ENCODE measurements around the gene NEAT1. TPM values are rescaled to one million over a fixed set of nuclear protein-coding genes. Genes with fewer than 3 reads are reported as not detected.

NEAT1 gene
- total and polyA plus RNA-seq, 9 of the 15 experiments (the other 6 are each of a cell fraction or from before 2014, with no cell fraction given), result 20.1 to 389 (median 62.8) TPM

DNA sequence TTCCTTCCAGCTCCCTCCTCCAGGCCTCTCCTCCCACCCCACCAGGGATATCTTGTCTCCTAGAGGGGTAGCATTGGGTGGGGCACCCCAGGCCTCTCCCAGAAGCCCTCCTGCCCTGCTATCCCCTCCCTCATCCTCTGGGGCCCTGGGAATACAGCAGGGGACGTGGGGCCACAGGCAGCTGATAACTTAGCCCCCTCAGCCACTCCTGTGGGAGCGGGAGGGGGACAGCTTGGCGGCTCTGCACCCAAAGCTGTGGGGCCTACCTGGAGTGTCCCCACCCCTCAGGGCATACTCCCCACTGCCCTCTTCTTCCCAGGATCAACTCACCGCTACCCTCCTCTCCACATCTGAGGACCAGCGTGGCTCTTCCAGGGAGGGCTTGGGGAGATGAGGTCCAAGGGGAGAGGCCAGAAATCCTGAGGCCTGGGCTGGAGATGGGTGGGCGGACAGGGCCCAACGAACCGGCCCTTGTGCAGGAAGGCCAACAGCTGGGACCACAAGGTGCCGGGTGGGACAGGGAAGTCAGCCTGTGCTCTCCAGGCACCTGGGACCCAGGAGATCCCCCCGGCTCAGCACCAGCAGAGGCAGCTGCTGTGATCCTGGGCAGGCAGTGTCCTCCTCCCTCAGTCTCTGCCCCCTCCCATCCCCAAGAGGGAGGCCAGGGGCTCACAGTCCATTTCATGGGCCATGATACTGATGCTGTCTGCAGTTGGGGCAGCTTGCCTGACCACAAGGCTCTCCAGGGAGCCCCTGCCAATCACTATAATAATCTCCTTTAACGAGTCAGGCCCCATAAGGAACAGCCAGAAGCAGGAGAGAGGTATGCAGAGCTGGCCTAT is 23.2 kb downstream of the NEAT1 start (continued):
- TF ChIP-seq SP1 (CRISPR knock-in tag; IDR thresholded peaks at IDR 0.05) (peak; percentile 46; the same call in 1 of the 2 replicates), ZNF12 (CRISPR knock-in tag; IDR thresholded peaks at IDR 0.05) (no peak)

GRCh38 chr11:65446446-65447277 is 24.1 kb downstream of the NEAT1 start:
- FAIRE-seq (no peak), DNase-seq (ENCODE audit: extremely low read depth in 1 of 4, low spot score in 3 of 4) (no peak), ATAC-seq (peak; percentile 1; the same call in 2 of the 3 replicates)
- POLR2A ChIA-PET, result interaction anchor here (0.6 to 12.0 kb wide), 18 partner anchors 9 to 143 kb away, joined by 3 to 309 read pairs (median 8); partner anchors contain the start of genes FRMD8, MALAT1 and NEAT1
- Histone ChIP-seq H3K4me1 (replicated peaks in 1 of 2; ENCODE audit: control insufficient read depth in 2 of 2, insufficient read depth in 2 of 2, low read length in 2 of 2) (peaks cover 22 to 63% of the 10 kb centered on the region in 2 experiments; a peak in 4 of 5 replicates), H3K27ac (ENCODE audit: extremely low read depth, low read depth, low read length) (no peak overlapping the region), H3K4me2 (ENCODE audit: insufficient read depth, low read length) (no peak overlapping the region), H2AFZ (ENCODE audit: low read depth, low read length) (no peak overlapping the region), H3K4me3 (no peak overlapping the region), H3K27me3 (ENCODE audit: control insufficient read depth in 2 of 2, insufficient read depth in 2 of 2, low read length in 2 of 2) (no peaks in the 10 kb centered on the region), H4K20me1 (replicated peaks; ENCODE audit: control insufficient read depth, insufficient read depth, low read length) (peaks cover 17% of the 10 kb centered on the region; the same call in 1 of the 2 replicates), H3K9me1 (ENCODE audit: control insufficient read depth, insufficient read depth, low read length) (no peaks in the 10 kb centered on the region), H3K9ac (ENCODE audit: insufficient read depth in 1 of 2, low read depth in 2 of 2, low read length in 2 of 2) (peak overlapping the region in 1 of 2 experiments; percentile 74; a peak in 2 of 4 replicates), H3K9me3 (replicated peaks; ENCODE audit: control insufficient read depth, insufficient read depth, low read depth, low read length) (no peaks in the 10 kb centered on the region), H3K36me3 (ENCODE audit: control insufficient read depth, insufficient read depth, low read length) (peaks cover 41% of the 10 kb centered on the region; the same call in 2 of the 3 replicates), H3K79me2 (ENCODE audit: control insufficient read depth, insufficient read depth, low read length) (peaks cover 18% of the 10 kb centered on the region)
- CTCF ChIA-PET (ENCODE audit: low intra/inter-chr PET ratio), result interaction anchor here (0.6 kb wide), 1 partner anchor 8 kb away, joined by 3 read pairs; no protein-coding TSS in a partner anchor
- BruUV-seq (replicated peaks), result no TSS peak
- in situ Hi-C loops (cut with MboI), result no loop called here
- 69% methylated on average over 11 of the region's 11 CpGs for WGBS (ENCODE audit: insufficient coverage, low coverage, missing lambda C conversion rate)
- intact Hi-C loops (cut with micrococcal nuclease), result no loop called here
- peak; percentile 21 for TF ChIP-seq HMGN3 (IDR thresholded peaks at IDR 0.05; ENCODE audit: borderline replicate concordance, extremely low read depth, insufficient read length, low read depth, low read length)
- TF ChIP-seq POLR2AphosphoS5 (IDR thresholded peaks at IDR 0.05; ENCODE audit: control insufficient read depth, insufficient read depth, low read depth, low read length), result peak; percentile 6; the same call in 1 of the 2 replicates
- TF ChIP-seq POLR2AphosphoS2 (IDR thresholded peaks at IDR 0.05; ENCODE audit: low read length), result peak; percentile 19
- TF ChIP-seq, protein P1, sequence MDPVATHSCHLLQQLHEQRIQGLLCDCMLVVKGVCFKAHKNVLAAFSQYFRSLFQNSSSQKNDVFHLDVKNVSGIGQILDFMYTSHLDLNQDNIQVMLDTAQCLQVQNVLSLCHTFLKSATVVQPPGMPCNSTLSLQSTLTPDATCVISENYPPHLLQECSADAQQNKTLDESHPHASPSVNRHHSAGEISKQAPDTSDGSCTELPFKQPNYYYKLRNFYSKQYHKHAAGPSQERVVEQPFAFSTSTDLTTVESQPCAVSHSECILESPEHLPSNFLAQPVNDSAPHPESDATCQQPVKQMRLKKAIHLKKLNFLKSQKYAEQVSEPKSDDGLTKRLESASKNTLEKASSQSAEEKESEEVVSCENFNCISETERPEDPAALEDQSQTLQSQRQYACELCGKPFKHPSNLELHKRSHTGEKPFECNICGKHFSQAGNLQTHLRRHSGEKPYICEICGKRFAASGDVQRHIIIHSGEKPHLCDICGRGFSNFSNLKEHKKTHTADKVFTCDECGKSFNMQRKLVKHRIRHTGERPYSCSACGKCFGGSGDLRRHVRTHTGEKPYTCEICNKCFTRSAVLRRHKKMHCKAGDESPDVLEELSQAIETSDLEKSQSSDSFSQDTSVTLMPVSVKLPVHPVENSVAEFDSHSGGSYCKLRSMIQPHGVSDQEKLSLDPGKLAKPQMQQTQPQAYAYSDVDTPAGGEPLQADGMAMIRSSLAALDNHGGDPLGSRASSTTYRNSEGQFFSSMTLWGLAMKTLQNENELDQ (CRISPR knock-in tag; IDR thresholded peaks at IDR 0.05; ENCODE audit: borderline replicate concordance), result no peak

Data from K562 (cell line).